Memory B cell (primary cell): ENCODE data around the gene BTBD6.
A peak's percentile ranks its signal among the peaks of the same experiment; 100 is the strongest.

Source experiments
- ATAC-seq: fragments of 150-1000 bp; cut with Tn5 transposase; 2 replicates; pipeline ENCODE4 v1.10.0; 2021; ENCODE audit warnings: low read depth, mild to moderate bottlenecking, moderate library complexity
- DNase-seq, 2 donors: peaks; one replicate each; pipeline ENCODE4 v3.0.0; 2022; ENCODE audit warnings: low spot score in 2 of 2
- H3K27ac Mint-ChIP-seq: one replicate; pipeline ENCODE4 v1.8.0; 2022; ENCODE audit warnings: mild to moderate bottlenecking, moderate library complexity, mixed read lengths
- H3K27me3 Mint-ChIP-seq: one replicate; pipeline ENCODE4 v1.8.0; 2022; ENCODE audit warnings: mixed read lengths
- H3K36me3 Mint-ChIP-seq: one replicate; pipeline ENCODE4 v1.8.0; 2022; ENCODE audit warnings: mild to moderate bottlenecking, mixed read lengths
- H3K4me1 Mint-ChIP-seq: one replicate; pipeline ENCODE4 v1.8.0; 2022; ENCODE audit warnings: mixed read lengths
- H3K4me3 Mint-ChIP-seq: one replicate; pipeline ENCODE4 v1.8.0; 2022; ENCODE audit warnings: mild to moderate bottlenecking, moderate library complexity, mixed read lengths
- H3K9me3 Mint-ChIP-seq: one replicate; pipeline ENCODE4 v1.8.0; 2022; ENCODE audit warnings: mixed read lengths

Gene BTBD6

GRCh38 chr14:105248368-105249181, at the start of gene BTBD6:
Gene BTBD6, plus strand, starts transcription at chr14:105248533. Its CDS starts 179 bp downstream, at chr14:105248712.
- H3K36me3 Mint-ChIP-seq = no peaks in the 10 kb centered on the region

GRCh38 chr14:105198588-105198987, 49.7 kb upstream of the BTBD6 start:
- Mint-ChIP-seq H3K4me1 (peaks cover 25% of the 10 kb centered on the region), H3K4me3 (no peak overlapping the region), H3K9me3 (no peaks in the 10 kb centered on the region), H3K36me3 (no peaks in the 10 kb centered on the region), H3K27me3 (peaks cover 32% of the 10 kb centered on the region), H3K27ac (peak overlapping the region; percentile 58)
- no peak for ATAC-seq
- DNase-seq = no peak

More at GRCh38 chr14:105248368-105249181, at the start of gene BTBD6:
- Mint-ChIP-seq H3K4me3 (peak within 1 kb of the TSS; percentile 83), H3K27ac (no peak within 1 kb of the TSS), H3K27me3 (no peaks in the 10 kb centered on the region), H3K4me1 (peaks cover 12% of the 10 kb centered on the region), H3K9me3 (no peaks in the 10 kb centered on the region)
- peak; percentile 94 for ATAC-seq
- DNase-seq = peak; percentile 83 to 89

- H3K27ac Mint-ChIP-seq = peak overlapping the region; percentile 58
- peaks cover 32% of the 10 kb centered on the region for H3K27me3 Mint-ChIP-seq
Measured at GRCh38 chr14:105199093-105199492, 49.2 kb upstream of the BTBD6 start.

GRCh38 chr14:105200074-105200473, 48.3 kb upstream of the BTBD6 start:
- Mint-ChIP-seq H3K27me3 (peaks cover 31% of the 10 kb centered on the region), H3K4me1 (peaks cover 19% of the 10 kb centered on the region), H3K9me3 (no peaks in the 10 kb centered on the region), H3K4me3 (no peak overlapping the region), H3K27ac (no peak overlapping the region), H3K36me3 (no peaks in the 10 kb centered on the region)
- DNase-seq = no peak
- no peak for ATAC-seq

More at GRCh38 chr14:105199093-105199492, 49.2 kb upstream of the BTBD6 start:
- H3K36me3 Mint-ChIP-seq = no peaks in the 10 kb centered on the region
- no peaks in the 10 kb centered on the region for H3K9me3 Mint-ChIP-seq
- no peak overlapping the region for H3K4me3 Mint-ChIP-seq
- ATAC-seq (no peak), DNase-seq (peak in 1 of 2 donors; percentile 24)
- H3K4me1 Mint-ChIP-seq = peaks cover 20% of the 10 kb centered on the region

- Mint-ChIP-seq H3K4me1 (peaks cover 16% of the 10 kb centered on the region), H3K27me3 (peaks cover 27% of the 10 kb centered on the region)
- DNase-seq = no peak
Measured at GRCh38 chr14:105200641-105201040, 47.7 kb upstream of the BTBD6 start.

DNA sequence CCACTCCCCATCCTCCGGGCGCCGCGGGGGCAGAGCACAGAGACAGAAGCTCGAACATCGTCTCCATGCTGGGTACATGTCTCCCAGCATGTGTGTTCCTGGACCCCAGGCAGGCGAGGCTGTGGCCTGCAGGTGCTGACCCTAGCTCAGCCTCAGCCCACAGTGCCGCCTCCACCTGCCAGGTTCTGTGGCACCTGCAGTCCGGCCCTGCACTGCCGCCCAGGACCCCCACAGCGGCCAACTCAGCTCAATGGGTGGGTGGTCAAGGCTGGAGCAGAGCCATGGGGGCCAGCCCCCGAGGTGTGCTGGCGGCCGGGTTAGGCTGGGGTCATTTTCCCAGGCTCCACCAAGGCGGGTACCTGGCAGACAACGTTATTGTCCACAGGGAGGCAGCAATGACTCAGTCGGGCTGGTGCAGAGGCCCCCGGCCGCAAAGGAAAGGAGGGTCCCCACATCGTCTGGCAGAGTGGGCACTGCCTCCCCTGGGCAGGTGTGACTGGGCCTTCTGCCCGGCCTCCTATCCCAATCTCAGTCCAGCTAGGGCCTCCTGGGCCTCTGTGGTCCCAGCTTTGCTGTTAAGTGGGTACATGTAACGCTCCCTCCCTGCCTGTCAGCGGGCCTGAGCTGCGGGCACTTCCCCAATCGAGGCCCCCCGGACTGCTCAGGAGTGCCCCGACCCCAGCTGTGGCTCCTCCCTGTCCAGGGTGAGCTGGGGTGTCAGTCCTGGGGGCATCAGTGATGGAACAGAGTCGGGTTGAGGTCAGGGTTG, 47.0 kb upstream of the BTBD6 start:
- no peak for DNase-seq
- ATAC-seq = peak; percentile 5
- Mint-ChIP-seq H3K36me3 (no peaks in the 10 kb centered on the region), H3K27ac (no peak overlapping the region), H3K27me3 (peaks cover 26% of the 10 kb centered on the region), H3K4me3 (no peak overlapping the region), H3K4me1 (peaks cover 15% of the 10 kb centered on the region), H3K9me3 (no peaks in the 10 kb centered on the region)

More at GRCh38 chr14:105200641-105201040, 47.7 kb upstream of the BTBD6 start:
- Mint-ChIP-seq H3K27ac (no peak overlapping the region), H3K36me3 (no peaks in the 10 kb centered on the region), H3K4me3 (no peak overlapping the region), H3K9me3 (no peaks in the 10 kb centered on the region)
- no peak for ATAC-seq

GRCh38 chr14:105201925-105202513, 46.3 kb upstream of the BTBD6 start:
- H3K27ac Mint-ChIP-seq = no peak overlapping the region
- peak; percentile 23 for ATAC-seq
- peaks cover 30% of the 10 kb centered on the region for H3K27me3 Mint-ChIP-seq
- DNase-seq = peak in 1 of 2 donors; percentile 43
- peaks cover 15% of the 10 kb centered on the region for H3K4me1 Mint-ChIP-seq
- no peaks in the 10 kb centered on the region for H3K36me3 Mint-ChIP-seq
- H3K4me3 Mint-ChIP-seq = no peak overlapping the region
- H3K9me3 Mint-ChIP-seq = no peaks in the 10 kb centered on the region

DNA sequence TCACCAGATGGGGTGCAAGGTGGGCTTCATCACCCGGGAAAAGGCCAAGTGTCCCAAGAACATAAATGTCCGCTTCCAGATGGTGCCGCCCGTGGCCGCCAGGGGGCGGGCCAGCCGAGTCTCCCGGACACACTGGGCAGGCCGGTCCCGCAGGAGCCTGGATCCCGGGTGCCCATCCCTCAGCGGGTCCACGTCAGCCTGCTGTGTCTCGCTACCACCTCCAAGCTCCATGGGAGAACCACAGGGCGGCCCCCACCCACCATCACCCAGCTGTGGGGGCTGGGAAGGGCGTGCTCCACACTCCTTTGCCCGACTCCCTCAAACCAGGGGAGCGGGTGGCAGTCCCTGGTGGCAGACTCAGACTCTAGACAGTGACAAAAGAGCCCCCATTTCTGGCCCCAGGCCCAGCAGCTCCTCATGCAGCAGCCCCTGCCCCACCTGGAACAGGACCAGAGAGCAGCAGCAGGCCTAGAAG, 45.2 kb upstream of the BTBD6 start:
- DNase-seq = peak; percentile 67 to 78
- Mint-ChIP-seq H3K9me3 (no peaks in the 10 kb centered on the region), H3K4me1 (peaks cover 15% of the 10 kb centered on the region), H3K27me3 (peaks cover 29% of the 10 kb centered on the region), H3K27ac (no peak overlapping the region), H3K36me3 (no peaks in the 10 kb centered on the region), H3K4me3 (no peak overlapping the region)
- peak; percentile 42 for ATAC-seq

GRCh38 chr14:105203701-105204100, 44.6 kb upstream of the BTBD6 start:
- peak in 1 of 2 donors; percentile 22 for DNase-seq
- no peak overlapping the region for H3K4me3 Mint-ChIP-seq
- H3K27me3 Mint-ChIP-seq = peaks cover 26% of the 10 kb centered on the region
- ATAC-seq = no peak
- H3K9me3 Mint-ChIP-seq = no peaks in the 10 kb centered on the region
- no peak overlapping the region for H3K27ac Mint-ChIP-seq
- peaks cover 15% of the 10 kb centered on the region for H3K4me1 Mint-ChIP-seq
- H3K36me3 Mint-ChIP-seq = no peaks in the 10 kb centered on the region

DNA sequence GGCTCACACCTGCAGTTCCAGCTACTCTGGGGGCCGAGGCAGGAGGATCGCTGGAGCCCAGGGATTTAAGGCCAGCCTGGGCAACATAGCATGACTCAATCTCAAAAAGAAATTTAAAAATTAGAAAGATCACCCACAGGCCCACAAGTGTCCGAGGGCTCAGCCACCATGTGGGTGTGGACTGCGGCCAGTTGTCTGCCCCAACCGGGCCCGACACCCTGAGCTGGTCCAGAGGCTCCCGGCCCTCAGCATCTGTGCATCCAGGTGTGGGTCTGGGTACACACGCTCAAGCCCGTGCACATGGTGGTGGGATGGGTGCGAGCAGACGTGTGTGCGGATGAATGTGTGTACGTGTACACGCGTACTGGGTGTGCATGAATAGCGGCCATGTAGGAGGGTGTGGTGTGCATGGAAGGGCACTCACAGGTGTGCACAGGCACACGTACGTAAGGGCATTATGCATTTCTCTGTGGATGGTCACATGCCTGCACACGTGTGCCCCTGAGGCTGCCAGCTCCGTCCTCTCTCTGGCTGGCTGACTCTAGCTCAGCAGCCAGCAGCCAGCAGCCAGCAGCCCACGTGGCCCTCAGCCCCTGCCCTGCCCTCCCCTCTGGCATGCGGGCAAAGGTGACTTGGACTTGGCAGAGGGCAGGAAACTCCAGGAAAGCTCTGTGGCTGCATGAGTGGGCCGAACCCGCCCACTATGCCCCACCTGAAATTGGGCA, 44.0 kb upstream of the BTBD6 start:
- Mint-ChIP-seq H3K36me3 (no peaks in the 10 kb centered on the region), H3K27me3 (peaks cover 21% of the 10 kb centered on the region), H3K9me3 (no peaks in the 10 kb centered on the region), H3K4me3 (no peak overlapping the region), H3K4me1 (peaks cover 13% of the 10 kb centered on the region), H3K27ac (no peak overlapping the region)
- ATAC-seq (peak; percentile 44), DNase-seq (no peak)

GRCh38 chr14:105204931-105205672, 43.2 kb upstream of the BTBD6 start:
- DNase-seq = no peak
- Mint-ChIP-seq H3K27me3 (peaks cover 16% of the 10 kb centered on the region), H3K27ac (no peak overlapping the region), H3K9me3 (no peaks in the 10 kb centered on the region), H3K36me3 (peaks cover under 1% of the 10 kb centered on the region), H3K4me3 (no peak overlapping the region), H3K4me1 (peaks cover 11% of the 10 kb centered on the region)
- ATAC-seq = no peak

DNA sequence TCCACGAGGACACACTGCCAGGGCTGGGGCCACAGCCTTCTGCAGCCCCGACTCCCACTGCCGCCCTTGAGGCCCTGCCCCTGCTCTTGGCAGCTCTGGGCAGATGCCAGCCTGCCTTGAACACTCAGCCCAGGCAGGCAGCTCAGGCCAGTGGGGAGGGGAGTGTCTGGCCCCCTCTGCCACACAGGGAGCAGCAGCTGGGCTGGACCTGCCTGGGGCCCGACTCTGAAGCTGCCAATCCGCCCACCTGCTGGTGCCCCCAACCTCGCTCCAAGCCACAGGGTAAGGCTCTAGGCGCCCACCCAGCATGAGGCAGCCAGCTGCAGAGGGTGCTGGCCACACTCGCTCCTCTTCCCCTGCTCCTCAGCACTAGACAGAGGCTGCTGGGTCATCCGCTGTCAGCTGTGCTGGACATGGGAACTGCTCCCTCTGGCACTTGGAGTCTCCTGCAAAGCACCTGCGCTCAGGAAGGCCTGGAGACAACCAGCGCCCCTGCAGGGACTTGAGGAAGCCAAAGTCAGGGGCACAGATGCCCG, 42.6 kb upstream of the BTBD6 start:
- Mint-ChIP-seq H3K27me3 (peaks cover 11% of the 10 kb centered on the region), H3K4me1 (peaks cover 11% of the 10 kb centered on the region), H3K27ac (no peak overlapping the region), H3K9me3 (no peaks in the 10 kb centered on the region), H3K36me3 (peaks cover 3% of the 10 kb centered on the region), H3K4me3 (no peak overlapping the region)
- ATAC-seq (no peak), DNase-seq (no peak)

GRCh38 chr14:105206873-105207272, 41.5 kb upstream of the BTBD6 start:
- peaks cover 3% of the 10 kb centered on the region for H3K36me3 Mint-ChIP-seq
- no peaks in the 10 kb centered on the region for H3K9me3 Mint-ChIP-seq
- H3K4me3 Mint-ChIP-seq = no peak overlapping the region
- ATAC-seq = no peak
- H3K27me3 Mint-ChIP-seq = peaks cover 9% of the 10 kb centered on the region
- no peak overlapping the region for H3K27ac Mint-ChIP-seq
- DNase-seq = no peak
- peaks cover 7% of the 10 kb centered on the region for H3K4me1 Mint-ChIP-seq
